K562 (cell line): ENCODE data around the gene N4BP3. TPM values are rescaled to one million over a fixed set of nuclear protein-coding genes. Genes with fewer than 3 reads are reported as not detected.
A peak's percentile ranks its signal among the peaks of the same experiment; 100 is the strongest.

Experiments used
- FOXP1 ChIP-seq: sonication (generic); formaldehyde crosslinking; IDR thresholded peaks from 2 replicates; pipeline ENCODE4 v1.8.0; 2022; ENCODE audit warnings: mild to moderate bottlenecking, missing genetic modification reagents
- JUNB ChIP-seq: fragments of 450-650 bp; formaldehyde crosslinking; conservative IDR thresholded peaks from 2 replicates; pipeline ENCODE4 v1.4.0; 2020; ENCODE audit warnings: mild to moderate bottlenecking
- JUND ChIP-seq, 2 experiments: IDR thresholded peaks; 2 replicates in 1 of 2; 3 replicates in 1 of 2; pipeline ENCODE4 v1.6.1; 2011; ENCODE audit warnings: borderline replicate concordance in 2 of 2, low read depth in 2 of 2, low read length in 2 of 2, improper control_type of control experiment in 1 of 2, missing biosample characterization in 1 of 2, missing genetic modification characterization in 1 of 2, missing genetic modification reagents in 1 of 2
- MIER1 ChIP-seq: fragments of 450-650 bp; IDR thresholded peaks from 2 replicates; pipeline ENCODE4 v1.6.1; 2016; ENCODE audit warnings: antibody characterized with exemption, mild to moderate bottlenecking, low read depth
- MTA3 ChIP-seq: fragments of 450-650 bp; formaldehyde crosslinking; IDR thresholded peaks from 2 replicates; pipeline ENCODE4 v1.6.1; 2017; ENCODE audit warnings: mild to moderate bottlenecking, borderline replicate concordance
- RCOR1 ChIP-seq, 2 experiments: IDR thresholded peaks; 2 replicates each; pipeline ENCODE4 v1.6.1; 2012; ENCODE audit warnings: low read depth in 2 of 2, low read length in 2 of 2, borderline replicate concordance in 1 of 2, improper control_type of control experiment in 1 of 2
- SMARCA5 ChIP-seq: fragments of 450-650 bp; IDR thresholded peaks from 2 replicates; pipeline ENCODE4 v1.6.1; 2016
- TEAD1 ChIP-seq, 2 experiments: fragments of 450-650 bp in 1 of 2; sonication (generic) in 1 of 2; formaldehyde crosslinking; IDR thresholded peaks; 2 replicates each; pipeline versions ENCODE4 v1.4.0 to v1.8.0; 2020 to 2022; ENCODE audit warnings: mild to moderate bottlenecking in 2 of 2, missing genetic modification reagents in 1 of 2
- ZFP1 ChIP-seq: fragments of 450-650 bp; formaldehyde crosslinking; IDR thresholded peaks from 2 replicates; pipeline ENCODE4 v1.4.0; 2020; ENCODE audit warnings: mild to moderate bottlenecking, mixed read lengths
- ZFPM2 ChIP-seq: fragments of 250-450 bp; sonication (Bioruptor Pico); IDR thresholded peaks from 2 replicates; pipeline ENCODE4 v1.5.1; 2022; ENCODE audit warnings: mild to moderate bottlenecking
- polyA plus RNA-seq, 8 experiments: library from polyadenylated mRNA; depleted of rRNA in 4 of 8; stranded (reverse) in 5 of 8; unstranded in 3 of 8; fragments of >200 nt; fragmentation: Nextera tagmentation in 2 of 8; fragmentation: Illumina TruSeq in 1 of 8; extraction: Ambion mirVana in 2 of 8; extraction: Trizol in 1 of 8; gene quantifications; 2 replicates each; pipeline versions ENCODE4 v1.2.1 to v1.2.3, GENCODE V29; 2011 to 2014; ENCODE audit warnings: inconsistent platforms in 1 of 8, missing spikeins in 1 of 8
- total RNA-seq, 7 experiments: library from RNA; depleted of rRNA in 6 of 7; stranded (reverse); fragments of >200 nt in 6 of 7; fragmentation: Illumina TruSeq in 2 of 7; extraction: Trizol in 2 of 7; gene quantifications; 2 replicates each; pipeline versions ENCODE4 v1.2.1 to v1.2.3, GENCODE V29; 2011 to 2021; ENCODE audit warnings: low replicate concordance in 1 of 7
- TF ChIP-seq, protein P1 (sequence below), 2 experiments: fragments of 150-350 bp in 1 of 2; IDR thresholded peaks; 2 replicates each; pipeline ENCODE4 v1.6.1; 2012 to 2016; ENCODE audit warnings: low read depth in 2 of 2, low read length in 2 of 2, mild to moderate bottlenecking in 1 of 2, moderate library complexity in 1 of 2
- TF ChIP-seq, protein P2 (sequence below): sonication (generic); formaldehyde crosslinking; IDR thresholded peaks from 2 replicates; pipeline ENCODE4 v1.8.1; 2023; ENCODE audit warnings: mild to moderate bottlenecking, missing genetic modification reagents
- TF ChIP-seq, protein P3 (sequence below): fragments of 450-650 bp; IDR thresholded peaks from 2 replicates; pipeline ENCODE4 v1.7.1; 2018; ENCODE audit warnings: mild to moderate bottlenecking, low read depth; ENCODE audit not compliant: partially characterized antibody
- TF ChIP-seq, protein P4 (sequence below): sonication (generic); formaldehyde crosslinking; IDR thresholded peaks from 2 replicates; pipeline ENCODE4 v1.8.0; 2023; ENCODE audit warnings: mild to moderate bottlenecking, missing genetic modification reagents
- TF ChIP-seq, protein P5 (sequence below): fragments of 450-650 bp; IDR thresholded peaks from 2 replicates; pipeline ENCODE4 v1.6.1; 2016; ENCODE audit warnings: borderline replicate concordance

Gene N4BP3
- total and polyA plus RNA-seq, 9 of the 15 experiments (the other 6 are each of a cell fraction or from before 2014, with no cell fraction given), result 0.06 to 7.0 (median 2.4) TPM

DNA sequence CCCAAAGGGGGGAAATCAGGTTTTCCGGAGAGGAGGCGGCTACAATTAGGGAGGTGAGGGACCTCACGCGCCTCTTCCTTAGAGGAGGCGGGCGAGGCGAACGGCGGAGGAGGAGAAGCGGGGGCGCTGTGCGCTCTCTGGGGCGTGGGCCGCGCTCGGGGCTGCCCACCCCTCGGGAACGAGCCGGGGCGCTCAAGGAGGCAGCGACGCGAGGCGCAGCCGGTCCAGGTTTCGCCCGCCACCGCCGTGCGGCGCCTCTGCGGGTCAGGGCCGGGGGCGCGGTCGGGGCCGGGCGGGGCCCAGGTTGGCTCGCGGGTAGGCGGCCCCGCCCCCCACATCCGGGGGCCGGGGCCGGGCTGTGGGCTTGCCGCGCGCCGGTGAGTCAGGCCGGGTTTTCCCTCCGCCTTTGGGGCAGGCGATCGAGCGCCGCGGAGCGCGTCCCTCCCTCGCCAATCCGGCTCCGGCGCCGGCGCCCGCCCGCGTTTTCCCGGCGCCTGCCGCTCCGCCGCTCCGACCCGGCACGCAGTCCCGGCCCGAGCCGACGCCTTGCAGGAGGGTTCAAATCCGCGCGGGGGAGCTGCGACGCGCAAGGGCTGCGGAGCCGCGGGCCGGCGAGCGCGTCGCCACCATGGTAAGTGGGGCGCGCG is at the start of gene N4BP3 (continued):
- TF ChIP-seq, protein P1, sequence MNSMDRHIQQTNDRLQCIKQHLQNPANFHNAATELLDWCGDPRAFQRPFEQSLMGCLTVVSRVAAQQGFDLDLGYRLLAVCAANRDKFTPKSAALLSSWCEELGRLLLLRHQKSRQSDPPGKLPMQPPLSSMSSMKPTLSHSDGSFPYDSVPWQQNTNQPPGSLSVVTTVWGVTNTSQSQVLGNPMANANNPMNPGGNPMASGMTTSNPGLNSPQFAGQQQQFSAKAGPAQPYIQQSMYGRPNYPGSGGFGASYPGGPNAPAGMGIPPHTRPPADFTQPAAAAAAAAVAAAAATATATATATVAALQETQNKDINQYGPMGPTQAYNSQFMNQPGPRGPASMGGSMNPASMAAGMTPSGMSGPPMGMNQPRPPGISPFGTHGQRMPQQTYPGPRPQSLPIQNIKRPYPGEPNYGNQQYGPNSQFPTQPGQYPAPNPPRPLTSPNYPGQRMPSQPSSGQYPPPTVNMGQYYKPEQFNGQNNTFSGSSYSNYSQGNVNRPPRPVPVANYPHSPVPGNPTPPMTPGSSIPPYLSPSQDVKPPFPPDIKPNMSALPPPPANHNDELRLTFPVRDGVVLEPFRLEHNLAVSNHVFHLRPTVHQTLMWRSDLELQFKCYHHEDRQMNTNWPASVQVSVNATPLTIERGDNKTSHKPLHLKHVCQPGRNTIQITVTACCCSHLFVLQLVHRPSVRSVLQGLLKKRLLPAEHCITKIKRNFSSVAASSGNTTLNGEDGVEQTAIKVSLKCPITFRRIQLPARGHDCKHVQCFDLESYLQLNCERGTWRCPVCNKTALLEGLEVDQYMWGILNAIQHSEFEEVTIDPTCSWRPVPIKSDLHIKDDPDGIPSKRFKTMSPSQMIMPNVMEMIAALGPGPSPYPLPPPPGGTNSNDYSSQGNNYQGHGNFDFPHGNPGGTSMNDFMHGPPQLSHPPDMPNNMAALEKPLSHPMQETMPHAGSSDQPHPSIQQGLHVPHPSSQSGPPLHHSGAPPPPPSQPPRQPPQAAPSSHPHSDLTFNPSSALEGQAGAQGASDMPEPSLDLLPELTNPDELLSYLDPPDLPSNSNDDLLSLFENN (IDR thresholded peaks at IDR 0.05; ENCODE audit: low read depth in 2 of 2, low read length in 2 of 2), result peak in 1 of 2 experiments; percentile 61; a peak in 1 of 4 replicates
- TF ChIP-seq ZFP1 (CRISPR knock-in tag), result no peak
- peak in 1 of 2 experiments; percentile 63; a peak in 1 of 4 replicates for TF ChIP-seq TEAD1 (CRISPR knock-in tag; IDR thresholded peaks at IDR 0.05)
- TF ChIP-seq RCOR1 (IDR thresholded peaks at IDR 0.05; ENCODE audit: borderline replicate concordance in 1 of 2, low read depth in 2 of 2, low read length in 2 of 2), result peak in 1 of 2 experiments; percentile 39; a peak in 1 of 4 replicates
- 0 out of 2 replicates have a peak, but pooled peaks have one; percentile 73 for TF ChIP-seq MTA3
- TF ChIP-seq SMARCA5, result peak; percentile 4; the same call in 1 of the 2 replicates
- TF ChIP-seq, protein P2, sequence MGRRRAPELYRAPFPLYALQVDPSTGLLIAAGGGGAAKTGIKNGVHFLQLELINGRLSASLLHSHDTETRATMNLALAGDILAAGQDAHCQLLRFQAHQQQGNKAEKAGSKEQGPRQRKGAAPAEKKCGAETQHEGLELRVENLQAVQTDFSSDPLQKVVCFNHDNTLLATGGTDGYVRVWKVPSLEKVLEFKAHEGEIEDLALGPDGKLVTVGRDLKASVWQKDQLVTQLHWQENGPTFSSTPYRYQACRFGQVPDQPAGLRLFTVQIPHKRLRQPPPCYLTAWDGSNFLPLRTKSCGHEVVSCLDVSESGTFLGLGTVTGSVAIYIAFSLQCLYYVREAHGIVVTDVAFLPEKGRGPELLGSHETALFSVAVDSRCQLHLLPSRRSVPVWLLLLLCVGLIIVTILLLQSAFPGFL, result no peak
- TF ChIP-seq, protein P3, sequence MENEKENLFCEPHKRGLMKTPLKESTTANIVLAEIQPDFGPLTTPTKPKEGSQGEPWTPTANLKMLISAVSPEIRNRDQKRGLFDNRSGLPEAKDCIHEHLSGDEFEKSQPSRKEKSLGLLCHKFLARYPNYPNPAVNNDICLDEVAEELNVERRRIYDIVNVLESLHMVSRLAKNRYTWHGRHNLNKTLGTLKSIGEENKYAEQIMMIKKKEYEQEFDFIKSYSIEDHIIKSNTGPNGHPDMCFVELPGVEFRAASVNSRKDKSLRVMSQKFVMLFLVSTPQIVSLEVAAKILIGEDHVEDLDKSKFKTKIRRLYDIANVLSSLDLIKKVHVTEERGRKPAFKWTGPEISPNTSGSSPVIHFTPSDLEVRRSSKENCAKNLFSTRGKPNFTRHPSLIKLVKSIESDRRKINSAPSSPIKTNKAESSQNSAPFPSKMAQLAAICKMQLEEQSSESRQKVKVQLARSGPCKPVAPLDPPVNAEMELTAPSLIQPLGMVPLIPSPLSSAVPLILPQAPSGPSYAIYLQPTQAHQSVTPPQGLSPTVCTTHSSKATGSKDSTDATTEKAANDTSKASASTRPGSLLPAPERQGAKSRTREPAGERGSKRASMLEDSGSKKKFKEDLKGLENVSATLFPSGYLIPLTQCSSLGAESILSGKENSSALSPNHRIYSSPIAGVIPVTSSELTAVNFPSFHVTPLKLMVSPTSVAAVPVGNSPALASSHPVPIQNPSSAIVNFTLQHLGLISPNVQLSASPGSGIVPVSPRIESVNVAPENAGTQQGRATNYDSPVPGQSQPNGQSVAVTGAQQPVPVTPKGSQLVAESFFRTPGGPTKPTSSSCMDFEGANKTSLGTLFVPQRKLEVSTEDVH, result no peak
- no peak for TF ChIP-seq MIER1
- TF ChIP-seq JUNB (CRISPR knock-in tag), result no peak
- TF ChIP-seq JUND (IDR thresholded peaks at IDR 0.05; ENCODE audit: borderline replicate concordance, low read depth, low read length), result peak; percentile 76
- TF ChIP-seq JUND (tag; IDR thresholded peaks at IDR 0.05; ENCODE audit: borderline replicate concordance, low read depth, low read length), result peak; percentile 62; the same call in 1 of the 3 replicates
- TF ChIP-seq, protein P4, sequence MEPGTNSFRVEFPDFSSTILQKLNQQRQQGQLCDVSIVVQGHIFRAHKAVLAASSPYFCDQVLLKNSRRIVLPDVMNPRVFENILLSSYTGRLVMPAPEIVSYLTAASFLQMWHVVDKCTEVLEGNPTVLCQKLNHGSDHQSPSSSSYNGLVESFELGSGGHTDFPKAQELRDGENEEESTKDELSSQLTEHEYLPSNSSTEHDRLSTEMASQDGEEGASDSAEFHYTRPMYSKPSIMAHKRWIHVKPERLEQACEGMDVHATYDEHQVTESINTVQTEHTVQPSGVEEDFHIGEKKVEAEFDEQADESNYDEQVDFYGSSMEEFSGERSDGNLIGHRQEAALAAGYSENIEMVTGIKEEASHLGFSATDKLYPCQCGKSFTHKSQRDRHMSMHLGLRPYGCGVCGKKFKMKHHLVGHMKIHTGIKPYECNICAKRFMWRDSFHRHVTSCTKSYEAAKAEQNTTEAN (CRISPR knock-in tag), result no peak
- peak; percentile 74 for TF ChIP-seq FOXP1 (CRISPR knock-in tag)
- no peak for TF ChIP-seq ZFPM2 (CRISPR knock-in tag)
- TF ChIP-seq, protein P5, sequence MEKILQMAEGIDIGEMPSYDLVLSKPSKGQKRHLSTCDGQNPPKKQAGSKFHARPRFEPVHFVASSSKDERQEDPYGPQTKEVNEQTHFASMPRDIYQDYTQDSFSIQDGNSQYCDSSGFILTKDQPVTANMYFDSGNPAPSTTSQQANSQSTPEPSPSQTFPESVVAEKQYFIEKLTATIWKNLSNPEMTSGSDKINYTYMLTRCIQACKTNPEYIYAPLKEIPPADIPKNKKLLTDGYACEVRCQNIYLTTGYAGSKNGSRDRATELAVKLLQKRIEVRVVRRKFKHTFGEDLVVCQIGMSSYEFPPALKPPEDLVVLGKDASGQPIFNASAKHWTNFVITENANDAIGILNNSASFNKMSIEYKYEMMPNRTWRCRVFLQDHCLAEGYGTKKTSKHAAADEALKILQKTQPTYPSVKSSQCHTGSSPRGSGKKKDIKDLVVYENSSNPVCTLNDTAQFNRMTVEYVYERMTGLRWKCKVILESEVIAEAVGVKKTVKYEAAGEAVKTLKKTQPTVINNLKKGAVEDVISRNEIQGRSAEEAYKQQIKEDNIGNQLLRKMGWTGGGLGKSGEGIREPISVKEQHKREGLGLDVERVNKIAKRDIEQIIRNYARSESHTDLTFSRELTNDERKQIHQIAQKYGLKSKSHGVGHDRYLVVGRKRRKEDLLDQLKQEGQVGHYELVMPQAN, result no peak
